Measurements from ENCODE around the gene FBXO10. TPM values are rescaled to one million over a fixed set of nuclear protein-coding genes. Genes with fewer than 3 reads are reported as not detected.
"Not testable (repeated sequence)": the region's sequence is repeated elsewhere in the genome, so short reads cannot be mapped to it uniquely, and the experiment has no call there.

FBXO10 gene
- total RNA-seq, 1 experiment from 2014 or later: 3.3 TPM

DNA sequence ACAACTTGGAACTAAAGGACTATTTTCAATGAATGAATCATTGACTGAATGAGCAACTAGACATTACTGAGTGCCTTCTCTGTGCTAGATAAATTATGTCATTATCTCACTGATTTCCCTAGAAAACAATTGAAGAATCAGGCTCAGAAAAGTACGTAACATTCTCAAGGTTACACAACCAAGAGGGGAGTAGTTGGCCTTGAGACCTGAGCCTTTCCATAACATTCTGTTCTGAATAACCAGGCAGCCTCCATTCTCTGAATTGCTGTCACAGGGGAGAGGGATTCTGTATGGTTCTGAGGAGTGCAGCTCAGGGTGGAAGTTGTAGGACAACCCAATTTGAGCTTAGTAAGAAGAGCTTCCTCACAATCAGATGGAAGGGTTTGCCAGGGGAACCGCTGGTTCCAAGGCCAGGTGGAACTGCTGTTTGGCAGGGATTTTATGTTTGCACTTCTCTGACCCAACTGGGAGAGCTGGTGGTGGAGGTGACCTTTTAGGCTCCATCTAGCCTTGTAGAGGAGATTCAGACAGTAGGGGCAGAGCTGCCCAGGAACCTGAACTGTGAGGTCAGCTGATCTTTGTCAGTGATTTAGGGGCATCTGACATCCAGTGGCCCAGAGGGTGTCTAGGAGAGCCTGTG is 74.1 kb downstream of the FBXO10 start:
- in situ Hi-C loops (cut with HindIII; ENCODE audit: low pct_unique_long_range_greater_than_20kb, low sequenced_read_pairs): no loop called here

DNA sequence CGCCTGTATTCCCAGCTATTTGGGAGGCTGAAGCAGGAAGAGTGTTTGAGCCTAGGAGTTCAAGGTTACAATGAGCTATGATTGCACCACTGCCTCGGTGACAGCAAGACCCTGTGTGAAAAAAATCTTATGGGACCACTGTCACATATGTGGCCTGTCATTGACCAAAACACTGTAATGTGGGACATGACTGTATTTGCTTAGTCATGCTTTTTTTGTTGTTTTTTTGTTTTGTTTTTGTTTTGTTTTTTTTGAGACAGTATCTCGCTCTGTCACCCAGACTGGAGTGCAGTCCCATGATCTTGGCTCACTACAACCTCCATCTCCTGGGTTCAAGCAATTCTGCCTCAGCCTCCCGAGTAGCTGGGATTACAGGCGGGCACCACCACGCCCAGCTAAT is 76.9 kb downstream of the FBXO10 start:
- DNase-seq (ENCODE audit: low read depth): no peak
- in situ Hi-C loops (cut with HindIII; ENCODE audit: low pct_unique_long_range_greater_than_20kb, low sequenced_read_pairs): no loop called here

More for the DNA sequence above, 74.1 kb downstream of the FBXO10 start:
- no peak for DNase-seq (ENCODE audit: low read depth)

DNA sequence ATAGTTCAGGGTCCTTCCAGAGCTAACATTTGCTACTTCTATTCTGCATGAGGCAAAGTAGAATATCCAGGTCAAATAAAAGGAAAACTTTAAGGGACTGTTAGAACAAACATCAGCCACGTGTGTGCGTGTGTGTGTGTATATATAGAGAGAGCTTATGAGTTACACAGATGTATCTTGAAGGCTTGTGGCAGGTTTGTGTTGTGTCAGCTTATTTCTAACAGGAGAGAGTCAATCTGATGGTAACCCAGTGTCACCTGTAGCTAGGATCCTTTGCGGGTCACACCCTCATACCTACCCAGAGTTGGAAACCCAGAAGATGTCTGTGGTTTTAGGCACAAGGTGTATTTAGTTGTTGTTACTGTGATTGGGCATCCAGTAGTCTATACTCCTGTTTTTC is 77.7 kb downstream of the FBXO10 start:
- in situ Hi-C loops (cut with HindIII; ENCODE audit: low pct_unique_long_range_greater_than_20kb, low sequenced_read_pairs): no loop called here
- no peak for DNase-seq (ENCODE audit: low read depth)

DNA sequence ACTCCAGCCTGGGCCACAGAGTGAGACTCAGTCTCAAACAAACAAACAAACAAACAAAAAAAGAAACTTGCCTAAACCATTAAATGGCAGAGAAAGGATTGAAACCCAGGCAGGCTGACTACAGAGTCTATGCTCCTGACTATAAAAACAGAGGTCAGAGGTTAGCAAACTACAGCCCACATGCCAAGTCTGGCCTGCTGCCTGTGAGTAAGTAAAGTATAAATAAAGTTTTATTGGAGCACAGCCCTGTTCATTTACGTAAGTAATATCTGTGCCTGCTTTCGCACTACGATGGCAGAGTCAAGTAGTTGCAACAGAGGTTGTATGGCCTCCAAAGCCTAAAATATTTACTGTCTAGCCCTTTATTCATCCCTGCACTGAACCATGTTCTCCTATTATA is 78.9 kb downstream of the FBXO10 start:
- no peak for DNase-seq (ENCODE audit: low read depth)
- in situ Hi-C loops (cut with HindIII; ENCODE audit: low pct_unique_long_range_greater_than_20kb, low sequenced_read_pairs): no loop called here

DNA sequence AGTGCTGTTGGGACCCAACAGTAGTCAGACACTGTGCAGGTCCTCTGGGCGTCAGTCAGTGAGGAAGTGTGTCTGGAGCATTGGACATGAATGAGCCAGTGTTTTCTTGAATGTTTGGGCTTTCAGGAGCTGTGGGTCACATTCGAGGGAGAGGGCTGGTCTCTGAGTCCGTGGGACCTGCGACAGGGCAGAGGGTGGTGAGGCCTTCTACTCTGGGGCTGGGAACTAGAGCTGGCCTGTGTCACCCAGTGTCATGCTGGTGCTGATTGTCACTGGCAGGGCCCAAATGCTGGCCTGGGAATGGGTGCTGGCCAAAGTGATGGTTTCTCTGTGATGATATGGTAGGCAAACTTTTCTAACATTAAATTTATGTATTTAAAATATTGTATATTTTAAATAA is 80.2 kb downstream of the FBXO10 start:
- in situ Hi-C loops (cut with HindIII; ENCODE audit: low pct_unique_long_range_greater_than_20kb, low sequenced_read_pairs): no loop called here
- no peak for DNase-seq (ENCODE audit: low read depth)

DNA sequence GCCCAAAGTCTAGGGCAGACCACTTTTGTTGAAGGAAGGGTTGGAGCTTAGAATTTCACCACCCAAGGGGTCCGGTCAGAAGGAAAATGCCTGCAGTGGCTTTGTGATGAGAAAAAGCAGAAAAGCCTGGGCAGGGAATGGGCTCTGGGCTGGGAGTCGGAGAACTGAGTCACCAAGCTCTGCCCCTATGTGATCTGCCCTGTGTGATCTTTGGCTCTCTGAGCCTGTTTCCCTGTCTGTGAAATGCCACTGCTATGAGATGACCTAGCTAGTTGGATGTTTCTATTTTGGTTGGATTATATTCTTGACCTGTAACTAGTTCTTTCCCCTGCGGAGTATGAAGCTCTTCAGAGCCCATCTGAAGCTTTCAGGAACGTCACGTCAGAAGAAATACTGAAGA is 80.6 kb downstream of the FBXO10 start:
- in situ Hi-C loops (cut with HindIII; ENCODE audit: low pct_unique_long_range_greater_than_20kb, low sequenced_read_pairs): no loop called here
- no peak for DNase-seq (ENCODE audit: low read depth)

DNA sequence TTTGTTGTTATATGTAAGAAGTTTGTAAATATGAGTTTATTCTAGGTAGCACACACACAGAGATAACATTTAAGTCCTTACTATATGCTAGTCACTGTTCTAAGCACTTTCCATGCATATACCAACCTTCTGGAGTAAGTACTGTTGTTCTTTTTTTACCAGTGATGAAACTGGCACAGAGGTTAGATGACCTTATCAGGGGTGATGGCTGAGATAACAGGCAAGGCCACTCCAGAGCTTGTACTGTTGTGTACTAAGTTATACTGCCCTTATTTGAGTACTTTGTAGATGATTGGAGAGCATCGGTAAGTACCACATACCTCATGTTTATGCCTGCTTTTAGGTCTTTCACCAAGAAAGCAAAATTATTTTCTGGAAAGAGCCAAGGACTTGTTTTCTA is 84.2 kb downstream of the FBXO10 start:
- in situ Hi-C loops (cut with HindIII; ENCODE audit: low pct_unique_long_range_greater_than_20kb, low sequenced_read_pairs): no loop called here
- DNase-seq (ENCODE audit: low read depth): no peak

DNA sequence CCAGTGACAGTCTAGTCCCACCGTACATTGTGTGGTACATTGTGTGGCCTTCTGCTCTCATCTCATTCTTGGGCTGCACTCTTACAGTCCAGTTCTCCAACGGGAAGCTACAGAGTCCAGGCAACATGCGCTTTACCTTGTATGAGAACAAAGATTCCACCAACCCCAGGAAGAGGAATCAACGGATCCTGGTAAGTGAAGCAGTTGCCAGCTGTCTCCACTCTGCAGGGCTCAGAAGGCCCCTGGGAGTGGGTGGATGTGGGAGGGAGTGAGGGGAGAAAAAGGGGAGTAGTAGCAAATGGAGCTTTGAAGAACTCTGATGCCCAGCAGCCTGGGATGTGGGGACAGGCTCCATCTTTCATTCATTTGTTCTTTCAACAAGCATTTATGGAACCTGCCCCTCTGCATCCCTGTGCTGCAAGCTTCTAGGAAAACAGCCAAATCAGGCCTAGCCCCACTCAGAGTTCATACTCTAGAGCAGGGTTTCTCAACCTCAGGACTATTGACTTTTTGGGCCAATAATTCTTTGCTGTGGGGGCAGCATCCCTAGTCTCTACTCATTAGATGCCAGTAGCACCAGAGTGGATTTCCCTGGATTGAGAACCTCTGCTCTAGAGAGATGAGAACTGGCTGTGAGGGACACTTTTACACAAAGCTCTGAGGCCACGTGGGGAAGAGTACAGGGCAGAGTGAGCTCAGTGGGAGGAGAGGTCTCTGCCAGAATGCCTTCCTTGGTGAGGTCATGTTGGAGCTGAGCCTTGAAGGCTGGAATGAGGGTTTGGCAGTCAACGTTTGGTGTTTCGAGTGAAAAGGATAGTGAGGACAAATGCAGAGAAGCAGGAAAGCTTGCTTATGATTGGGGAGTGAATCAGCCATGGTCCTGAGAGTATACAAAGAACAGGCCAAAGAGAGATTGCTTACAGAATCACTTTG is 89.3 kb downstream of the FBXO10 start:
- in situ Hi-C loops (cut with HindIII; ENCODE audit: low pct_unique_long_range_greater_than_20kb, low sequenced_read_pairs): no loop called here
- no peak for DNase-seq (ENCODE audit: low read depth)

DNA sequence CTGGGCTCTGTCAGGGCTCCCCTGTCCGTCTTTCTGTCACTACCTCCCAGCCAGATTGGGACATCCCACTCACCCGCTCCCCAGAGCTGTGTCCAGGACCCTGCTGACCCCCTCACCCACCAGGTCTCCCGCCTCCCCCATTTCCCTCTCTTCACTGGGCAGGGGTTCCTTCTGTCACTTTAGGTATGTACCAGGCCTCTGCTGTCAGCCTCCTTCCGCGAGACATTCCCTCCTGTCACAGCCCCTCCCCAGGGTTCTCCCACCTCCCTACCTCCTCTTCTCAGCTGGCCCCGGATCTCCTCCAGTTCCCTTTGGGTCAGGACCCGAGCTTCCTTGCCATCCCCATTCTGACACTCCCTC is 89.9 kb downstream of the FBXO10 start:
- no peak for DNase-seq (ENCODE audit: low read depth)
- in situ Hi-C loops (cut with HindIII; ENCODE audit: low pct_unique_long_range_greater_than_20kb, low sequenced_read_pairs): no loop called here

DNA sequence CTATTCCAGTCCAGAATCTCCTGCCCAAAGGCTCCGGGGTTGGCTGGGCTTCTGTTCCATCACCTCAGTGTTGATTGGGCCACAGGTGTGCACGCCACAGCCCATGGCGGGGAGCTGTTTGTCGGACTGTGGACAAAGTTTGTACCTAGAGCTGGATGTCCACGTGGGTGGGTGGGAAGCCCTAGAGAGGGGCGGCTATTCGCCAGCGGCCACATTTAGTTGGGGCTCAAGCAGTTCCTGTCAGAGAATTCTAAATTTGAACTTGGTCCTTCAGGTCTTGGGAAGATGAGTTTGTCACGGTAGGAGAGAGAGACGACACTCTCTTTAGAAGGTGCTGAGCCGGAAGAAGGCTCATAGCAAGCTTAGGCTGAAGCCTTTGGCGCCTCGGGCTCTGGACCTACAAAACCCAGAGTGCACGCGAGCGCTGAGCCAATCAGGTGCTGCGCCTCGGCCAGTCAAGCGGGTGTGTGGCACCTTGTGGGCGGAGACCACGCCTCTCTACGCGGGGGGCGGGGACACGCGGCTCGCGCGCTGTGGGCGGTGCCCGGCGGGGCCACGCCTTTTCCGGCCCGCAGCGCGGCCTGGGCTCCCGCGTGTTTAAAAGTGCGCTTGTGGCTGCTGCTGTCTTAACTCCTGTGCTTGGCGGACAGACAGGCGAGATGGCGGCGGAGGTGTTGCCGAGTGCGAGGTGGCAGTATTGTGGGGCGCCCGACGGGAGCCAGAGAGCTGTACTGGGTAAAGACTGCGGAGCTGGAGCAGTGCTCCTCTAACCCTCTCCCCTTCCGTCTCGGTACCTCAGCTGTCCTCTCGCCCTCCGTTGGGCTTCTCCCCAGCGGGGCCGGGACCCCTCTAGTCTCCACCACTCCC is 90.6 kb downstream of the FBXO10 start, which contains the start of gene POLR1E:
Gene POLR1E (plus strand): TSS at position 560 of the 867 bp plus-strand sequence. CDS start 100 bp downstream, at position 660.
- DNase-seq (ENCODE audit: low read depth): peak; percentile 86
- in situ Hi-C loops (cut with HindIII; ENCODE audit: low pct_unique_long_range_greater_than_20kb, low sequenced_read_pairs): no loop called here

DNA sequence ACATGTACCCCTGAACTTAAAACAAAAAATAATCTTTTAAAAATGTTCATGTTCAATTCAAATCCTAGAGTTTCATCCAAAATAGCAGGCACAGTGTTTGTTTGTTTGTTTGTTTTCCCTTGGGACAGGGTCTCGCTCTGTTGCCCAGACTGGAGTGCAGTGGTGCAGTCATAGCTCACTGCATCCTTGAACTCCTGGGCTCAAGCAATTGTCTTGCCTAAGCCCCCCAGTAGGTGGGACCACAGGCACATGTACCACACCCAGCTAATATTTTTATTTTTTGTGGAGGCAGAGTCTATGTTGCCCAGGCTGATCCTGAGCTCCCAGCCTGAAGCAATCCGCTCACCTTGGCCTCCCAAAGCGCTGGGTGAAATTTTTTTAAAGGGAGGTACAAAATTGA is 95.4 kb downstream of the FBXO10 start:
- in situ Hi-C loops (cut with HindIII; ENCODE audit: low pct_unique_long_range_greater_than_20kb, low sequenced_read_pairs): no loop called here
- no peak for DNase-seq (ENCODE audit: low read depth)

DNA sequence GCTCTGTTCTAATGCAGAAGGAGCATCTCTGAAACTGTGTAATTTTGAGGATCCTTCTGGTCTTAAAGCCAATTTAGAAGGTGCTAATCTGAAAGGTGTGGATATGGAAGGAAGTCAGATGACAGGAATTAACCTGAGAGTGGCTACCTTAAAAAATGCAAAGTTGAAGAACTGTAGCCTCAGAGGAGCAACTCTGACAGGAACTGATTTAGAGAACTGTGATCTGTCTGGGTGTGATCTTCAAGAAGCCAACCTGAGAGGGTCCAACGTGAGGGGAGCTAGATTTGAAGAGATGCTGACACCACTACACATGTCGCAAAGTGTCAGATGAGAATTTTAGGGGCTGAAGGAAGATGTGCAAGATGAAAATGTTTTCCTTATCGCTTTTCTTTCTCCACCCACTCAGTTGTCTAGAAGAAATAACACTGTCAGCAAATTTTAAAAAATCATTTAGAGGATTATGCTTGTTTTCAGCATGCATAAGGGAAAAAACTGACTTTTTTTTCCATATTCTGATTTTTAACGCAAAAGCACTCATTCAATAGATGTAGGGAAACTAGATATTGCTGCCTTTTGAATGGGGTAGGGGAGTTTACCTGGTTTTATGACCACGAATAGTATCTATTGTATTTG is 98.1 kb downstream of the FBXO10 start:
- in situ Hi-C loops (cut with HindIII; ENCODE audit: low pct_unique_long_range_greater_than_20kb, low sequenced_read_pairs); DNase-seq (ENCODE audit: low read depth): not testable (repeated sequence)

DNA sequence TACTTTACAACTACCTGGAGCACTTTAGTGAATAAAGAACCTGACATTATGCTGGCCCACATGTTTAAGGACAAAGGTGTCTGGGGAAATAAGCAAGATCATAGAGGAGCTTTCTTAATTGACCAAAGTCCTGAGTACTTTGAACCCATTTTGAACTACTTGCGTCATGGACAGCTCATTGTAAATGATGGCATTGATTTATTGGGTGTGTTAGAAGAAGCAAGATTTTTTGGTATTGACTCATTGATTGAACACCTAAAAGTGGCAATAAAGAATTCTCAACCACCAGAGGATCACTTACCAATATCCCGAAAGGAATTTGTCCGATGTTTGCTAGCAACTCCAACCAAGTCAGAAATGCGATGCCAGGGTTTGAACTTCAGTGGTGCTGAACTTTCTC is 98.7 kb downstream of the FBXO10 start:
- in situ Hi-C loops (cut with HindIII; ENCODE audit: low pct_unique_long_range_greater_than_20kb, low sequenced_read_pairs): not testable (repeated sequence)

DNA sequence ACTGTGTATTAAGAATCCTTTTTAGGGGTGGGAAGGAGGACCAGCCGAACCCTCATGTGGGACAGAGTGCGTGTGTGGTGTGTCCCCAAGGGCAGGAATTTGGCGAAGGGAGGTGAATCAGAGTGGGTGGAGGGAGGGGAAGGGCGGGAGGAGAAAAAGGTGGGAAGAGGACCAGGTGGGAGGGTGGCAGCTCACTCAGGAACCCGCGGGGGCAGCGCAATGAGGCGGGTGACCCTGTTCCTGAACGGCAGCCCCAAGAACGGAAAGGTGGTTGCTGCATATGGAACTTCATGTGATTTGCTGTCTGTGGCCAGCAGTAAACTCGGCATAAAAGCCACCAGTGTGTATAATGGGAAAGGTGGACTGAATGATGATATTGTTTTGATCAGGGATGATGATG is 99.2 kb downstream of the FBXO10 start:
- in situ Hi-C loops (cut with HindIII; ENCODE audit: low pct_unique_long_range_greater_than_20kb, low sequenced_read_pairs): no loop called here
- DNase-seq (ENCODE audit: low read depth): no peak

More for the DNA sequence above, 98.7 kb downstream of the FBXO10 start:
- DNase-seq (ENCODE audit: low read depth): not testable (repeated sequence)

DNA sequence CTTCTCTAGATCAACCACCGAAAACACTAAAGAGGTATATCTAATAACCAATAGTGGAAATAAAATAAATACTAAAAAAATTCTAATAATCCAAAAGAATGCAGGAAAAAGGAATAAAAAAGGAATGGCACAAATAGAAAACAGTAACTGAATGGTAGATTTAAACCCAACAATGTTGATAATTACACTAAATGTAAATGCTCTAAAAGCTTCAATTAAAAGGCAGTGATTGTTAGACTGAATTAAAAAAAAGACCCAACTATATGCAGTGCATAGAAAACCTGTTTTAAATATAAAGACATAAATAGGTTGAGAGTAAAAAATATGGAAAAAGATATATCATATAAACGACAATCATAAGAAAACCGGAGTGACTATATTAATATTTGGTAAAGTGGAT is 101.7 kb downstream of the FBXO10 start:
- DNase-seq (ENCODE audit: low read depth): no peak
- in situ Hi-C loops (cut with HindIII; ENCODE audit: low pct_unique_long_range_greater_than_20kb, low sequenced_read_pairs): no loop called here

DNA sequence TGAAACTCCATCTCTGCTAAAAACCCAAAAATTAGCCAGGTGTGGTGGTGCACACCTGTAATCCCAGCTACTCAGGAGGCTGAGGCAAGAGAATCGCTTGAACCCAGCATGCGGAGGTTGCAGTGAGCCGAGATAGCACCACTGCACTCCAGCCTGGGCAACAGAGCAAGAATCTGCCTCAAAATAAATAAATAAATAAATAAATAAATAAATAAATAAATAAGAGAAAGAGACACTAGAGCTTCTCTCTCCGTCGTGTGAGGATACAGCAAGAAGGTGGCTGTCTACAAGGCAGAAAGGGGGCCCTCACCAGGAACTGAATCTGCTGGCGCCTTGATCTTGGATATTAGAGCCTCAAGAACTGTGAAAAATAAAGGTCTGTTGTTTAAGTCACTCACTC is 102.2 kb downstream of the FBXO10 start:
- in situ Hi-C loops (cut with HindIII; ENCODE audit: low pct_unique_long_range_greater_than_20kb, low sequenced_read_pairs); DNase-seq (ENCODE audit: low read depth): not testable (repeated sequence)

DNA sequence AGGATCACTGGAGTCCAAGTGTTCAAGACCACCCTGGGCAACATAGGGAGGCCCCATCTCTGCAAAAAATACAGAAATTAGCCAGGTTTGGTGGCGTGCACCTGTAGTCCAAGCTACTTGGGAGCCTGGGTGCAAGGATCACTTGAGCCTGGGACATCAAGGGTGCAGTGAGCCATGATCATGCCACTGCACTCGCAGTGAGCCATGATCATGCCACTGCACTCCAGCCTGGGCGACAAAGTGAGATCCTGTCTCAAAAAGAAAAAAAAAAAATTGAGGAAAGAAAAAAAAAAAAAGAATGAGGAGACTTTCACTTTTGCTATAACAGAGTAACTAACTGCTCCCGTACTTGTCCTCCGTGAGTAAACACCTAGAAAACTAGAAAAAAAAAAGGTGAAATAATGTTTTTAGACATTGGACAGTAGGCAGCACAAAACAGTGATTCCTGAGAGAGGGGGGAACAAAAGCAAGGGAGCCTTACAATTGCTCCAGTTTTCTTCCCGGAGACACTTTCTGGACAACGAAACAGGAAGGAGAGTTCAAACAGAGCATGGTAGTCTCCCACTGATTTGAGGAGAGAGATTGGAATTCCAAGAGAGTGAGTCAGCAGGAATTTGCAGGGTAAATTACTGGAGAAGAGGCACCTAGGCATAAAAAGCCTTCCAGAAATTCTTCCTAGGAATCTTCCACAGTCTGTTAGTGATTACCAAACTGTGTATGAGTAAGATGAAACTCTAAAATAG is 104.1 kb downstream of the FBXO10 start:
- in situ Hi-C loops (cut with HindIII; ENCODE audit: low pct_unique_long_range_greater_than_20kb, low sequenced_read_pairs): no loop called here
- peak; percentile 95 for DNase-seq (ENCODE audit: low read depth)

DNA sequence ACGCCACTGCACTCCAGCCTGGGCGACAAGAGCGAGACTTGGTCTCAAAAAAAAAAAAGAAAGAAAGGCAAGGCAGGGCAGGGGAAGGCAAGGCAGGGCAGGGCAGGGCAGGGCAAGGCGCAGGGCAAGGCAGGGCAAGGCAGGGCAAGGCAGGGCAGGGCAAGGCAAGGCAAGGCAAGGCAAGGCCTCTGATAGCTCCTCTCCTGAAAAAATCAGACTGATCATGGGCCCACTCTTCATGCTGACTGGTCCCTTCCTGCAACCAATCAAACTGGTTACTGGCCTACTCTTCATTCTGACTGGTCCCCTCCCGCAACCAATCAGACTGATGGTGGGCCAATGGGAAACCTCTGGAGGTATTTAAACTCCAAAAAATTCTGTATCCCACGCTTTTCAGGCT is 107.6 kb downstream of the FBXO10 start:
- in situ Hi-C loops (cut with HindIII; ENCODE audit: low pct_unique_long_range_greater_than_20kb, low sequenced_read_pairs): no loop called here
- DNase-seq (ENCODE audit: low read depth): no peak
